Left forelimb (tissue), 1 donor: ENCODE measurements around the gene CAMK2B.

ENCODE experiments used
- DNase-seq: peaks from one replicate; pipeline ENCODE4 v3.0.0-alpha.2; 2018; ENCODE audit warnings: low spot score

The CAMK2B gene

GRCh38 chr7:44257213-44257612 is 68.2 kb downstream of the CAMK2B start:
- DNase-seq = no peak

GRCh38 chr7:44256459-44256858 is 68.9 kb downstream of the CAMK2B start:
- no peak for DNase-seq

- DNase-seq = no peak
Measured at GRCh38 chr7:44251881-44252280, 73.5 kb downstream of the CAMK2B start.

- no peak for DNase-seq
Measured at GRCh38 chr7:44251269-44251668, 74.1 kb downstream of the CAMK2B start.

GRCh38 chr7:44249639-44250234 is 75.7 kb downstream of the CAMK2B start:
- no peak for DNase-seq

- no peak for DNase-seq
Measured at GRCh38 chr7:44247868-44248651, 77.3 kb downstream of the CAMK2B start.

- DNase-seq = no peak
Measured at GRCh38 chr7:44246396-44247113, 78.8 kb downstream of the CAMK2B start.

GRCh38 chr7:44244282-44244681 is 81.1 kb downstream of the CAMK2B start:
- DNase-seq = no peak

- DNase-seq = no peak
Measured at GRCh38 chr7:44242091-44242490, 83.3 kb downstream of the CAMK2B start.

GRCh38 chr7:44240983-44241510 is 84.3 kb downstream of the CAMK2B start:
- DNase-seq = peak; percentile 81

GRCh38 chr7:44240376-44240775 is 85.0 kb downstream of the CAMK2B start:
- DNase-seq = no peak

GRCh38 chr7:44239361-44239760 is 86.0 kb downstream of the CAMK2B start:
- no peak for DNase-seq

- DNase-seq = no peak
Measured at GRCh38 chr7:44238116-44238695, 87.2 kb downstream of the CAMK2B start.

- no peak for DNase-seq
Measured at GRCh38 chr7:44237696-44238095, 87.7 kb downstream of the CAMK2B start.

- no peak for DNase-seq
Measured at GRCh38 chr7:44236333-44236728, 89.1 kb downstream of the CAMK2B start.

- no peak for DNase-seq
Measured at GRCh38 chr7:44235582-44236332, 89.6 kb downstream of the CAMK2B start.

GRCh38 chr7:44235066-44235465 is 90.3 kb downstream of the CAMK2B start:
- no peak for DNase-seq

- no peak for DNase-seq
Measured at GRCh38 chr7:44232901-44233715, 92.3 kb downstream of the CAMK2B start.

GRCh38 chr7:44232396-44232795 is 93.0 kb downstream of the CAMK2B start:
- DNase-seq = no peak

- DNase-seq = no peak
Measured at GRCh38 chr7:44231088-44231487, 94.3 kb downstream of the CAMK2B start.

- no peak for DNase-seq
Measured at GRCh38 chr7:44230286-44230685, 95.1 kb downstream of the CAMK2B start.
